GM12891 (cell line): ENCODE data around the gene TAOK3.
"Not testable (repeated sequence)": the region's sequence is repeated elsewhere in the genome, so short reads cannot be mapped to it uniquely, and the experiment has no call there.

Experiments used
- DNase-seq: peaks from one replicate; pipeline ENCODE4 v3.0.0; 2011; ENCODE audit warnings: low spot score; ENCODE audit not compliant: insufficient read length
- FAIRE-seq: peaks from 2 replicates; lab custom pipeline; 2011; peaks lifted over from hg19 to GRCh38; lab: Jason Lieb, UNC
- PAX5 ChIP-seq: IDR thresholded peaks from 2 replicates; pipeline ENCODE4 v1.6.1; 2011; ENCODE audit warnings: low read length, moderate library complexity, mild to moderate bottlenecking; ENCODE audit not compliant: insufficient read depth, severe bottlenecking
- POLR2A ChIP-seq: IDR thresholded peaks from 2 replicates; pipeline ENCODE4 v1.6.1; 2011; ENCODE audit warnings: low read depth, low read length, control low read depth
- POLR2AphosphoS5 ChIP-seq: IDR thresholded peaks from 2 replicates; pipeline ENCODE4 v1.6.1; 2011; ENCODE audit warnings: low read depth, low read length, control low read depth
- POU2F2 ChIP-seq: IDR thresholded peaks from 2 replicates; pipeline ENCODE4 v1.6.1; 2011; ENCODE audit warnings: low read depth, mild to moderate bottlenecking, control low read depth, low read length, moderate library complexity
- SPI1 ChIP-seq: IDR thresholded peaks from 2 replicates; pipeline ENCODE4 v1.6.1; 2011; ENCODE audit warnings: low read depth, low read length, control low read depth
- TAF1 ChIP-seq: IDR thresholded peaks from 2 replicates; pipeline ENCODE4 v1.6.1; 2011; ENCODE audit warnings: low read depth, low read length, control low read depth

Gene TAOK3

GRCh38 chr12:118282767-118283166 lies 89.9 kb downstream of the TAOK3 start:
- TF ChIP-seq SPI1 (no peak), PAX5 (no peak), POU2F2 (no peak), TAF1 (no peak), POLR2AphosphoS5 (no peak), POLR2A (no peak)
- FAIRE-seq (no peak), DNase-seq (no peak)

GRCh38 chr12:118278288-118278687 lies 94.4 kb downstream of the TAOK3 start:
- not testable (repeated sequence) for FAIRE-seq

GRCh38 chr12:118274066-118274465 lies 98.6 kb downstream of the TAOK3 start:
- no peak for TF ChIP-seq POLR2AphosphoS5
- TF ChIP-seq POLR2A: no peak
- TF ChIP-seq SPI1: no peak
- TF ChIP-seq POU2F2: no peak
- DNase-seq (peak; percentile 5), FAIRE-seq (peak; percentile 26)

More at GRCh38 chr12:118278288-118278687, 94.4 kb downstream of the TAOK3 start:
- DNase-seq: not testable (repeated sequence)

- FAIRE-seq: no peak
- no peak for TF ChIP-seq SPI1
- TF ChIP-seq TAF1: no peak
- no peak for TF ChIP-seq POLR2A
- no peak for TF ChIP-seq POLR2AphosphoS5
- no peak for TF ChIP-seq PAX5
- no peak for TF ChIP-seq POU2F2
- no peak for DNase-seq
Measured at GRCh38 chr12:118271770-118272417, 100.8 kb downstream of the TAOK3 start.

GRCh38 chr12:118271183-118271582 lies 101.5 kb downstream of the TAOK3 start:
- DNase-seq (no peak), FAIRE-seq (no peak)
- TF ChIP-seq SPI1 (no peak), POLR2AphosphoS5 (no peak), POLR2A (no peak), PAX5 (no peak), POU2F2 (no peak), TAF1 (no peak)

- DNase-seq (no peak), FAIRE-seq (no peak)
- TF ChIP-seq POU2F2 (no peak), TAF1 (no peak), SPI1 (no peak), PAX5 (no peak), POLR2A (no peak), POLR2AphosphoS5 (no peak)
Measured at GRCh38 chr12:118269806-118270205, 102.9 kb downstream of the TAOK3 start.

- TF ChIP-seq SPI1 (no peak), POU2F2 (no peak), TAF1 (no peak), POLR2A (no peak), PAX5 (no peak), POLR2AphosphoS5 (no peak)
- FAIRE-seq: no peak
- DNase-seq: no peak
Measured at GRCh38 chr12:118259079-118259478, 113.6 kb downstream of the TAOK3 start.

- FAIRE-seq (no peak), DNase-seq (no peak)
- TF ChIP-seq POLR2A: no peak
- no peak for TF ChIP-seq POLR2AphosphoS5
- TF ChIP-seq POU2F2: no peak
- no peak for TF ChIP-seq SPI1
Measured at GRCh38 chr12:118256352-118256751, 116.4 kb downstream of the TAOK3 start.

- no peak for FAIRE-seq
- DNase-seq: no peak
- no peak for TF ChIP-seq TAF1
- no peak for TF ChIP-seq POU2F2
Measured at GRCh38 chr12:118249547-118249946, 123.2 kb downstream of the TAOK3 start.

GRCh38 chr12:118245886-118246285 lies 126.8 kb downstream of the TAOK3 start:
- not testable (repeated sequence) for DNase-seq, FAIRE-seq

GRCh38 chr12:118238888-118239287 lies 133.8 kb downstream of the TAOK3 start:
- TF ChIP-seq SPI1: peak; percentile 93
- TF ChIP-seq POU2F2: no peak
- peak; percentile 96 for FAIRE-seq
- no peak for DNase-seq

GRCh38 chr12:118237908-118238307 lies 134.8 kb downstream of the TAOK3 start:
- FAIRE-seq (no peak), DNase-seq (no peak)
- no peak for TF ChIP-seq POLR2AphosphoS5
- TF ChIP-seq POLR2A: no peak
- TF ChIP-seq PAX5: no peak
